RWPE2 (cell line): ENCODE measurements around the gene PEX12.

Experiments used
- ATAC-seq: fragments of 200-7000 bp; cut with Tn5 transposase; 3 replicates; pipeline ENCODE4 v1.9.1; 2021; ENCODE audit warnings: low read depth
- DNase-seq: peaks from one replicate; pipeline ENCODE4 v3.0.0-alpha.2; 2020; ENCODE audit warnings: low spot score
- H3K27ac ChIP-seq: fragments of 450-650 bp; 2 replicates; pipeline ENCODE4 v1.5.1; 2017; ENCODE audit warnings: mild to moderate bottlenecking; ENCODE audit not compliant: poor library complexity, severe bottlenecking
- H3K27me3 ChIP-seq: fragments of 250-450 bp; sonication (Bioruptor Pico); 2 replicates; pipeline ENCODE4 v1.5.1; 2021; ENCODE audit warnings: mild to moderate bottlenecking, moderate library complexity; ENCODE audit not compliant: insufficient read depth, poor library complexity, severe bottlenecking
- H3K36me3 ChIP-seq: fragments of 250-450 bp; sonication (Bioruptor Pico); 2 replicates; pipeline ENCODE4 v1.5.1; 2020; ENCODE audit warnings: low read depth, mild to moderate bottlenecking, moderate library complexity
- H3K4me1 ChIP-seq: fragments of 250-450 bp; sonication (Bioruptor Pico); 2 replicates; pipeline ENCODE4 v1.5.1; 2021; ENCODE audit warnings: mild to moderate bottlenecking, moderate library complexity; ENCODE audit not compliant: insufficient read depth, poor library complexity, severe bottlenecking
- H3K4me3 ChIP-seq: fragments of 250-450 bp; sonication (Bioruptor Pico); 2 replicates; pipeline ENCODE4 v1.5.1; 2021; ENCODE audit warnings: mild to moderate bottlenecking, moderate library complexity; ENCODE audit not compliant: severe bottlenecking
- H3K9me3 ChIP-seq: fragments of 250-450 bp; sonication (Bioruptor Pico); 2 replicates; pipeline ENCODE4 v1.5.1; 2021; ENCODE audit warnings: mild to moderate bottlenecking, moderate library complexity; ENCODE audit not compliant: severe bottlenecking
- CTCF ChIP-seq: fragments of 450-650 bp; IDR thresholded peaks from one replicate; pipeline ENCODE4 v1.5.1; 2017; ENCODE audit warnings: mild to moderate bottlenecking, moderate library complexity; ENCODE audit not compliant: poor library complexity, severe bottlenecking

Gene PEX12

GRCh38 chr17:35557353-35557752 lies 21.0 kb downstream of the PEX12 start:
- DNase-seq, result no peak
- Histone ChIP-seq H3K9me3 (no peaks in the 10 kb centered on the region), H3K27me3 (no peaks in the 10 kb centered on the region), H3K4me1 (no peaks in the 10 kb centered on the region), H3K27ac (no peak overlapping the region), H3K4me3 (no peak overlapping the region), H3K36me3 (no peaks in the 10 kb centered on the region)
- ATAC-seq, result no peak
- TF ChIP-seq CTCF, result no peak

- Histone ChIP-seq H3K27me3 (no peaks in the 10 kb centered on the region), H3K36me3 (no peaks in the 10 kb centered on the region), H3K9me3 (no peaks in the 10 kb centered on the region), H3K27ac (no peak overlapping the region), H3K4me1 (no peaks in the 10 kb centered on the region), H3K4me3 (no peak overlapping the region)
- ATAC-seq (no peak), DNase-seq (no peak)
- TF ChIP-seq CTCF, result peak; percentile 36
Measured at GRCh38 chr17:35555691-35556090, 22.7 kb downstream of the PEX12 start.

GRCh38 chr17:35554668-35555067 lies 23.7 kb downstream of the PEX12 start:
- H3K4me3 ChIP-seq, result no peak overlapping the region
- H3K27me3 ChIP-seq, result no peaks in the 10 kb centered on the region
- DNase-seq, result no peak
- H3K36me3 ChIP-seq, result no peaks in the 10 kb centered on the region
- no peak for ATAC-seq
- H3K9me3 ChIP-seq, result no peaks in the 10 kb centered on the region
- H3K27ac ChIP-seq, result no peak overlapping the region
- TF ChIP-seq CTCF, result no peak
- H3K4me1 ChIP-seq, result no peaks in the 10 kb centered on the region

- Histone ChIP-seq H3K27ac (no peak overlapping the region), H3K9me3 (no peaks in the 10 kb centered on the region), H3K4me1 (no peaks in the 10 kb centered on the region), H3K4me3 (no peak overlapping the region), H3K27me3 (peaks cover 9% of the 10 kb centered on the region), H3K36me3 (no peaks in the 10 kb centered on the region)
- DNase-seq, result no peak
- no peak for TF ChIP-seq CTCF
- ATAC-seq, result no peak
Measured at GRCh38 chr17:35553310-35553709, 25.1 kb downstream of the PEX12 start.

GRCh38 chr17:35548978-35549377 lies 29.4 kb downstream of the PEX12 start:
- no peaks in the 10 kb centered on the region for H3K4me1 ChIP-seq
- no peaks in the 10 kb centered on the region for H3K36me3 ChIP-seq
- no peak for TF ChIP-seq CTCF
- DNase-seq, result no peak
- no peak overlapping the region for H3K27ac ChIP-seq
- no peak for ATAC-seq
- H3K9me3 ChIP-seq, result no peaks in the 10 kb centered on the region
- H3K4me3 ChIP-seq, result no peak overlapping the region
- H3K27me3 ChIP-seq, result peaks cover 9% of the 10 kb centered on the region
